Measurements from ENCODE around the gene HTRA3. TPM values are rescaled to one million over a fixed set of nuclear protein-coding genes. Genes with fewer than 3 reads are reported as not detected.

HTRA3 gene
- polyA plus RNA-seq, 1 donor from 2014 or later: not detected

DNA sequence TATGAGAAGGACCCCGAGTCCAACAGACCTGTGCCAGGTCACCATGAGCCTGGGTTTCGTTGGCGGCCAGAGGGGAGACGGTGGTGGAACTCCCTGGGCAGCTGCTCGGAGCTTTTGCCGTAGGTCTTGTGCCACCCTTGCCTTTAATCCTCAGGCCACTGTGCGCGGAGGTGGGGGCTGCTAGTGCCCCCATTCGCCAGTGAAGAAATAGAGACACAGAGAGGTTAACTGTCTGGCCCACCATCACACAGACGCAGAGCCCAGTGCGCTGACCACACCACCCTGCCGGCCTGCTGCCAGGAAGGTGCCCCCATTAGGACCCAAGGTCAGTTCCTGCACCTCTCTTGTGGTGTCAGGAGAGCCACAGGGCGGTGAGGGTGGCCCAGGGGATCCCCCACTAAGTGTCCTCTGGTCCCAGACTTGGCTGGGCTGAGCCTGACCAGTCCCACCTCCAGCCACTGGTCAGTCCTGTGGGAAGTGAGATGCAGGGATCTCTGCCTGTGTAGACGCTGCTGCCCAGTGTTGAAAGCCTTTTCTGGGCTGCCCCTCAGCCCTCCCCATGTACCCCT, 28.3 kb upstream of the HTRA3 start:
- Histone ChIP-seq H3K9me2 (ENCODE audit: insufficient read depth, low read length) (no peaks in the 10 kb centered on the region), H3K79me2 (replicated peaks; ENCODE audit: insufficient read depth, low read length) (no peaks in the 10 kb centered on the region), H3K4me3 (ENCODE audit: low read length) (no peak overlapping the region), H3K36me3 (ENCODE audit: insufficient read depth, low read length) (no peaks in the 10 kb centered on the region), H3K9ac (ENCODE audit: low read length) (no peak overlapping the region), H3K4me2 (ENCODE audit: low read length) (no peak overlapping the region), H3F3A (ENCODE audit: insufficient read depth, low read length, poor library complexity, severe bottlenecking) (no peaks in the 10 kb centered on the region), H3K27ac (ENCODE audit: low read length) (no peak overlapping the region), H2AFZ (ENCODE audit: low read depth, low read length) (no peak overlapping the region), H3K27me3 (ENCODE audit: insufficient read depth, low read depth, low read length) (no peaks in the 10 kb centered on the region), H3K9me3 (ENCODE audit: low read length) (no peaks in the 10 kb centered on the region), H4K20me1 (ENCODE audit: insufficient read depth) (no peaks in the 10 kb centered on the region)
- TF ChIP-seq TAF1 (IDR thresholded peaks at IDR 0.05; ENCODE audit: low read depth) (no peak), SMC3 (conservative IDR thresholded peaks at IDR 0.05; ENCODE audit: poor library complexity) (no peak), EP300 (conservative IDR thresholded peaks at IDR 0.05; ENCODE audit: poor library complexity, severe bottlenecking) (no peak), MXI1 (conservative IDR thresholded peaks at IDR 0.05; ENCODE audit: poor library complexity, severe bottlenecking) (no peak)

DNA sequence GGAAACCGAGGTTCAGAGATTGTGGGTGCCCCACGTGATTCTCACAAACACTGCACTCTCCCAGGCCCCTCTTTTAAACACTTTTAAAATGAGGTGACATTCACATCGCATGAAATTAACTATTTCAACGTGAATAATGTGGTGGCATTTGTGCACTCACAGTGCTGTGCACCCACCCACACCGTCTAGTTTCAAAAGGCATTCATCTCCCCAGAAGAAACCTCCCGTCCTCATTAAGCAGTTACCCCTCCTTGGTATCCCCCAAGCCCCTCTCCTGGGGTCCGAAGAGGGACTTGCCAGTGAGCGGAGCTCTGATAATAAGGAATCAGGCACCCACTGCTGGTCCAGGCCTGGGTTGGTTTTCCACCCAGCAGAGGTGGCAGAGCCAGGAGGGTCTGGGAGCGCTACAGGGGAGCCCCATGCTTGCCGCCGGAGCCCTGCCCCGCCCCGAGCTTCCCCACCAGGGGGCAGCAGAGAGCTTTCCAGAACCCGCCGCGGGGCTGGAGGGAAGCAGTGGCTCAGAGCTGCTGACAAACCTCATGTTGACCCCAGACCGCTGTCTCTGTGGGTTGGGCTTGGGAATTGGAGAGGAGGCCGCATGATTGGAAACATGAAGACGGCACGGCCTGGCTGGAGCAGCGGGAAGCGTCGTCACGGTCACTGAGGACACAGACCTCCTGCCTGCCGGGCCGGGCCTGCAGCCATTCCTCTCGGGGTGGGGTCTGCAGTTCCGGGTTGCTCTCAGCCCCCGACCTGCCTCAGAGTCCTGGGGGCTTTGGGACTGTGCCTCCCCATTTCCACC, 27.5 kb upstream of the HTRA3 start:
- Histone ChIP-seq H3K27me3 (ENCODE audit: insufficient read depth, low read depth, low read length) (no peaks in the 10 kb centered on the region), H3K79me2 (replicated peaks; ENCODE audit: insufficient read depth, low read length) (no peaks in the 10 kb centered on the region), H4K20me1 (ENCODE audit: insufficient read depth) (no peaks in the 10 kb centered on the region), H3K9ac (ENCODE audit: low read length) (no peak overlapping the region), H3K4me2 (ENCODE audit: low read length) (no peak overlapping the region), H3K36me3 (ENCODE audit: insufficient read depth, low read length) (no peaks in the 10 kb centered on the region), H3K4me3 (ENCODE audit: low read length) (no peak overlapping the region), H3K9me3 (ENCODE audit: low read length) (no peaks in the 10 kb centered on the region), H2AFZ (ENCODE audit: low read depth, low read length) (no peak overlapping the region), H3K27ac (ENCODE audit: low read length) (no peak overlapping the region), H3F3A (ENCODE audit: insufficient read depth, low read length, poor library complexity, severe bottlenecking) (no peaks in the 10 kb centered on the region), H3K9me2 (ENCODE audit: insufficient read depth, low read length) (no peaks in the 10 kb centered on the region)
- TF ChIP-seq SMC3 (conservative IDR thresholded peaks at IDR 0.05; ENCODE audit: poor library complexity) (peak; percentile 91), RAD21 (conservative IDR thresholded peaks at IDR 0.05) (peak; percentile 87), EP300 (conservative IDR thresholded peaks at IDR 0.05; ENCODE audit: poor library complexity, severe bottlenecking) (no peak)
- TF ChIP-seq, protein P1, sequence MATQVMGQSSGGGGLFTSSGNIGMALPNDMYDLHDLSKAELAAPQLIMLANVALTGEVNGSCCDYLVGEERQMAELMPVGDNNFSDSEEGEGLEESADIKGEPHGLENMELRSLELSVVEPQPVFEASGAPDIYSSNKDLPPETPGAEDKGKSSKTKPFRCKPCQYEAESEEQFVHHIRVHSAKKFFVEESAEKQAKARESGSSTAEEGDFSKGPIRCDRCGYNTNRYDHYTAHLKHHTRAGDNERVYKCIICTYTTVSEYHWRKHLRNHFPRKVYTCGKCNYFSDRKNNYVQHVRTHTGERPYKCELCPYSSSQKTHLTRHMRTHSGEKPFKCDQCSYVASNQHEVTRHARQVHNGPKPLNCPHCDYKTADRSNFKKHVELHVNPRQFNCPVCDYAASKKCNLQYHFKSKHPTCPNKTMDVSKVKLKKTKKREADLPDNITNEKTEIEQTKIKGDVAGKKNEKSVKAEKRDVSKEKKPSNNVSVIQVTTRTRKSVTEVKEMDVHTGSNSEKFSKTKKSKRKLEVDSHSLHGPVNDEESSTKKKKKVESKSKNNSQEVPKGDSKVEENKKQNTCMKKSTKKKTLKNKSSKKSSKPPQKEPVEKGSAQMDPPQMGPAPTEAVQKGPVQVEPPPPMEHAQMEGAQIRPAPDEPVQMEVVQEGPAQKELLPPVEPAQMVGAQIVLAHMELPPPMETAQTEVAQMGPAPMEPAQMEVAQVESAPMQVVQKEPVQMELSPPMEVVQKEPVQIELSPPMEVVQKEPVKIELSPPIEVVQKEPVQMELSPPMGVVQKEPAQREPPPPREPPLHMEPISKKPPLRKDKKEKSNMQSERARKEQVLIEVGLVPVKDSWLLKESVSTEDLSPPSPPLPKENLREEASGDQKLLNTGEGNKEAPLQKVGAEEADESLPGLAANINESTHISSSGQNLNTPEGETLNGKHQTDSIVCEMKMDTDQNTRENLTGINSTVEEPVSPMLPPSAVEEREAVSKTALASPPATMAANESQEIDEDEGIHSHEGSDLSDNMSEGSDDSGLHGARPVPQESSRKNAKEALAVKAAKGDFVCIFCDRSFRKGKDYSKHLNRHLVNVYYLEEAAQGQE (IDR thresholded peaks at IDR 0.05; ENCODE audit: borderline replicate concordance): no peak
- TF ChIP-seq, protein P2, sequence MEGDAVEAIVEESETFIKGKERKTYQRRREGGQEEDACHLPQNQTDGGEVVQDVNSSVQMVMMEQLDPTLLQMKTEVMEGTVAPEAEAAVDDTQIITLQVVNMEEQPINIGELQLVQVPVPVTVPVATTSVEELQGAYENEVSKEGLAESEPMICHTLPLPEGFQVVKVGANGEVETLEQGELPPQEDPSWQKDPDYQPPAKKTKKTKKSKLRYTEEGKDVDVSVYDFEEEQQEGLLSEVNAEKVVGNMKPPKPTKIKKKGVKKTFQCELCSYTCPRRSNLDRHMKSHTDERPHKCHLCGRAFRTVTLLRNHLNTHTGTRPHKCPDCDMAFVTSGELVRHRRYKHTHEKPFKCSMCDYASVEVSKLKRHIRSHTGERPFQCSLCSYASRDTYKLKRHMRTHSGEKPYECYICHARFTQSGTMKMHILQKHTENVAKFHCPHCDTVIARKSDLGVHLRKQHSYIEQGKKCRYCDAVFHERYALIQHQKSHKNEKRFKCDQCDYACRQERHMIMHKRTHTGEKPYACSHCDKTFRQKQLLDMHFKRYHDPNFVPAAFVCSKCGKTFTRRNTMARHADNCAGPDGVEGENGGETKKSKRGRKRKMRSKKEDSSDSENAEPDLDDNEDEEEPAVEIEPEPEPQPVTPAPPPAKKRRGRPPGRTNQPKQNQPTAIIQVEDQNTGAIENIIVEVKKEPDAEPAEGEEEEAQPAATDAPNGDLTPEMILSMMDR (IDR thresholded peaks at IDR 0.05; ENCODE audit: poor library complexity, severe bottlenecking): peak; percentile 89

Data from neural cell (in vitro differentiated cells).